DOHH2 (cell line): ENCODE measurements around the gene PPP2R2B.

Source experiments
- H3F3A ChIP-seq: fragments of 200-600 bp; sonication (generic), shearing (Covaris generic); 2 replicates; pipeline ENCODE4 v1.6.0; 2016; ENCODE audit warnings: antibody characterized with exemption, mild to moderate bottlenecking; ENCODE audit not compliant: control insufficient read depth, insufficient read depth
- H3K27ac ChIP-seq: fragments of 200-600 bp; sonication (generic); 2 replicates; pipeline ENCODE4 v1.5.1; 2014; ENCODE audit warnings: low read depth, mild to moderate bottlenecking, low read length, moderate library complexity
- H3K27me3 ChIP-seq: fragments of 200-600 bp; sonication (generic); 2 replicates; pipeline ENCODE4 v1.6.1; 2014; ENCODE audit warnings: mild to moderate bottlenecking, low read length, mixed read lengths; ENCODE audit not compliant: control insufficient read depth
- H3K36me3 ChIP-seq: fragments of 200-600 bp; sonication (generic); 2 replicates; pipeline ENCODE4 v1.6.1; 2014; ENCODE audit warnings: mild to moderate bottlenecking, low read length, moderate library complexity, mixed read lengths; ENCODE audit not compliant: control insufficient read depth
- H3K4me1 ChIP-seq: fragments of 200-600 bp; sonication (generic); 2 replicates; pipeline ENCODE4 v1.6.1; 2014; ENCODE audit warnings: mild to moderate bottlenecking, low read length, mixed read lengths; ENCODE audit not compliant: control insufficient read depth
- H3K4me2 ChIP-seq: fragments of 200-600 bp; sonication (generic); 2 replicates; pipeline ENCODE4 v1.6.0; 2014; ENCODE audit warnings: mild to moderate bottlenecking, low read length, moderate library complexity
- H3K4me3 ChIP-seq: fragments of 200-600 bp; sonication (generic); 2 replicates; pipeline ENCODE4 v1.5.1; 2014; ENCODE audit warnings: mild to moderate bottlenecking, low read length, mixed read lengths
- H3K79me2 ChIP-seq: fragments of 200-600 bp; sonication (generic); 2 replicates; pipeline ENCODE4 v1.6.1; 2014; ENCODE audit warnings: mild to moderate bottlenecking, low read length, mixed read lengths; ENCODE audit not compliant: control insufficient read depth
- H3K9me2 ChIP-seq: fragments of 200-600 bp; sonication (generic); replicated peaks from 2 replicates; pipeline ENCODE4 v1.6.1; 2014; ENCODE audit warnings: mild to moderate bottlenecking, low read length, mixed read lengths; ENCODE audit not compliant: control insufficient read depth
- H3K9me3 ChIP-seq: fragments of 200-600 bp; sonication (generic); 2 replicates; pipeline ENCODE4 v1.6.1; 2014; ENCODE audit warnings: antibody characterized with exemption, low read length, mixed read lengths; ENCODE audit not compliant: control insufficient read depth, insufficient read depth
- H4K20me1 ChIP-seq: fragments of 200-600 bp; sonication (generic); 2 replicates; pipeline ENCODE4 v1.6.0; 2014; ENCODE audit warnings: low read depth, mild to moderate bottlenecking, antibody characterized with exemption, low read length, moderate library complexity; ENCODE audit not compliant: control insufficient read depth, insufficient read depth
- EZH2phosphoT487 ChIP-seq: fragments of 200-600 bp; sonication (generic); IDR thresholded peaks from 2 replicates; pipeline ENCODE4 v1.6.1; 2017; ENCODE audit warnings: borderline replicate concordance, mild to moderate bottlenecking, antibody characterized with exemption, low read length, moderate library complexity, mixed read lengths
- TF ChIP-seq, protein P1 (sequence below): fragments of 200-600 bp; sonication (generic); IDR thresholded peaks from one replicate; pipeline ENCODE4 v1.5.1; 2014; ENCODE audit warnings: antibody characterized with exemption, mild to moderate bottlenecking, low read depth, low read length; ENCODE audit not compliant: poor library complexity, severe bottlenecking

Gene PPP2R2B

DNA sequence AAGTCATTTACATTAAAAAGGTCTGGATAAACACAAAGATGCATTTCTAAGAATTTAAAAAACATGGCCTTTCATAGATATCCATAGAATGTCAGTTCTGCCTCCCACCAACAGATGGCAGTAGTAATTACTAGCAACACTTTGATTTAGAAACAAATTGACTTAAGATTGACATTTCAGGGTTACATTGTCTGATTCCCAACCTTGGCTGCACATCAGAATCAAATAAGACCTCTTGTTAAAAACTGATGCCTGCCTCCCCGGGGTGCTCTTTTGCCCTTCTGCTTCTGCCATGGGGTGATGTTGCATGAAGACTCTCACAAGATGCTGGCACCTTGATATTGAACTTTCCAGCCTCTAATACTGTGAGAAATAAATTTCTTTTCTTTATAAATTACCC lies 216.3 kb downstream of the PPP2R2B start:
- Histone ChIP-seq H4K20me1 (no peaks in the 10 kb centered on the region), H3K9me3 (no peaks in the 10 kb centered on the region), H3K79me2 (no peaks in the 10 kb centered on the region), H3K36me3 (no peaks in the 10 kb centered on the region), H3K4me1 (no peaks in the 10 kb centered on the region), H3K4me3 (no peak overlapping the region), H3K27me3 (no peaks in the 10 kb centered on the region), H3K9me2 (no peaks in the 10 kb centered on the region), H3K4me2 (no peak overlapping the region), H3F3A (no peaks in the 10 kb centered on the region), H3K27ac (no peak overlapping the region)
- no peak for TF ChIP-seq EZH2phosphoT487
- TF ChIP-seq, protein P1, sequence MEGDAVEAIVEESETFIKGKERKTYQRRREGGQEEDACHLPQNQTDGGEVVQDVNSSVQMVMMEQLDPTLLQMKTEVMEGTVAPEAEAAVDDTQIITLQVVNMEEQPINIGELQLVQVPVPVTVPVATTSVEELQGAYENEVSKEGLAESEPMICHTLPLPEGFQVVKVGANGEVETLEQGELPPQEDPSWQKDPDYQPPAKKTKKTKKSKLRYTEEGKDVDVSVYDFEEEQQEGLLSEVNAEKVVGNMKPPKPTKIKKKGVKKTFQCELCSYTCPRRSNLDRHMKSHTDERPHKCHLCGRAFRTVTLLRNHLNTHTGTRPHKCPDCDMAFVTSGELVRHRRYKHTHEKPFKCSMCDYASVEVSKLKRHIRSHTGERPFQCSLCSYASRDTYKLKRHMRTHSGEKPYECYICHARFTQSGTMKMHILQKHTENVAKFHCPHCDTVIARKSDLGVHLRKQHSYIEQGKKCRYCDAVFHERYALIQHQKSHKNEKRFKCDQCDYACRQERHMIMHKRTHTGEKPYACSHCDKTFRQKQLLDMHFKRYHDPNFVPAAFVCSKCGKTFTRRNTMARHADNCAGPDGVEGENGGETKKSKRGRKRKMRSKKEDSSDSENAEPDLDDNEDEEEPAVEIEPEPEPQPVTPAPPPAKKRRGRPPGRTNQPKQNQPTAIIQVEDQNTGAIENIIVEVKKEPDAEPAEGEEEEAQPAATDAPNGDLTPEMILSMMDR = peak; percentile 70

DNA sequence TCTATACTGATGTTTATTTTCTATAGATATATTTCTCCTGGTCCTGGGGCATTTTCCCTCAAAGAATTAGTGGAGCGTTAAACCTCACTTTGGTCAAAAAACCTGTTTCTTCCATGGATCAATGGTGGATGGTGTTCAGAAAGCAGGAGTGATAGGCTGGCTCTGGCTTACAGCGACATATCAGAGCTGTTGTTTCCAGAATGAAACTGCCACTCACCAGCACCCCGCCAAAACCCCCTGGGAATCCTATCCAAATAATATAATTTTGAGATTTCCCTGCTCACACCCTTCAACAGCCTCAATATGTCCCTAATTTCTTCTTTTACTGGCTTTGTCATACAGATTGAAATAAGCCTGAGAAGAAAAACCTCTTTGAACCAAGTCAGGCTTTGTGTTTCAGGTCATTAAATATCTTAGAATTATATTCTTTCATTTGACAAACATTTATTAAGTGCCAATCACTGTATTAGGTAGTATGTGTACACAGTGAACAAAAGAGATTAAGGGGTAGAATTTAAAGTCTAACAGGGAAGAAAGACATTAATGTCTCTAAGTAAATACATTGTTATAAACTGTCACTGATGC lies 218.1 kb downstream of the PPP2R2B start:
- Histone ChIP-seq H3K4me2 (no peak overlapping the region), H3K27ac (no peak overlapping the region), H3F3A (no peaks in the 10 kb centered on the region), H3K9me2 (no peaks in the 10 kb centered on the region), H3K9me3 (no peaks in the 10 kb centered on the region), H3K4me3 (no peak overlapping the region), H4K20me1 (no peaks in the 10 kb centered on the region), H3K4me1 (no peaks in the 10 kb centered on the region), H3K36me3 (no peaks in the 10 kb centered on the region), H3K27me3 (no peaks in the 10 kb centered on the region), H3K79me2 (no peaks in the 10 kb centered on the region)
- TF ChIP-seq, protein P1 = no peak
- no peak for TF ChIP-seq EZH2phosphoT487

DNA sequence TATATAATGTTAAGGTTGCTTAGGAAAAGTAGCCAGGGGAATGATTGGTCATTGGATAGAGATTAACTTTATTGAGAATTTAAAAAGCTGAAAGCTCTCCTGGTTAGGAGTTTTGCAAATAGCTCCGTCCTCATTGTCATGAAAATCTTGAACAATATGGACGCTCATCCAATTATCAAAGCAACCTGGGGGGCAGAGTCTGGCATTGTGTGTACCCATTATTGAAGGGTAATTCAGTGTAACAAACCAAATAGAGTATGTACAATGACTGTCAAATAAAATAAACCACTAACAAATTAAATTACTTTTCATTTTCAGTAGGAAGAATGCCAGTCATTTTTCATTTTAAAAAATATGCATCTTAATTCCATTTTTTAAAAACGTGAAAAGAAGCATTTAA lies 218.6 kb downstream of the PPP2R2B start:
- Histone ChIP-seq H3K79me2 (no peaks in the 10 kb centered on the region), H3K27me3 (no peaks in the 10 kb centered on the region), H3K9me3 (no peaks in the 10 kb centered on the region), H3K4me2 (no peak overlapping the region), H3K27ac (no peak overlapping the region), H3K36me3 (no peaks in the 10 kb centered on the region), H3F3A (no peaks in the 10 kb centered on the region), H3K4me1 (no peaks in the 10 kb centered on the region), H4K20me1 (no peaks in the 10 kb centered on the region), H3K9me2 (no peaks in the 10 kb centered on the region), H3K4me3 (no peak overlapping the region)
- TF ChIP-seq, protein P1 = no peak
- TF ChIP-seq EZH2phosphoT487 = no peak

DNA sequence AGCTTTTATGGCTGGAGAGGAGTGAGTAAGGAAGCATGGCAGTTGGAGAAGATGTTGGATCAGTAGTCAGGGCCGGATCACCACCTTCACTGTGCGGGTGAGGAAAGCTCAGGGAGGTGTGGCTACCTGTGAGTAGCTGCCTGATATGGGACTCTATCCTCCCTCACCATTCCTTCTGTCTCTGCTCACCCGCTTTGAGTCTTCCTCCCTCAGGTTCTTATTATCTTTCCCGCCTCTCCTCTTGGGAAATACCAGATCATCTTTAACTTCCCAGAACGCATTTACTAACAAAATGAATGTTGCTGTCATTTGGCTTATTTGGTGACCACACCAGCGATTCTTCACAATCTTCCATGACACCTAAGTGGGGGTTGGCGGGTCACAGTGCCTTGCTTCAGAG lies 221.9 kb downstream of the PPP2R2B start:
- TF ChIP-seq EZH2phosphoT487 = no peak
- TF ChIP-seq, protein P1 = no peak
- Histone ChIP-seq H3K27ac (no peak overlapping the region), H3K4me2 (no peak overlapping the region), H3K4me3 (no peak overlapping the region), H3K9me2 (no peaks in the 10 kb centered on the region), H3K27me3 (no peaks in the 10 kb centered on the region), H3K9me3 (no peaks in the 10 kb centered on the region), H3K4me1 (no peaks in the 10 kb centered on the region), H3K79me2 (no peaks in the 10 kb centered on the region), H3K36me3 (no peaks in the 10 kb centered on the region), H4K20me1 (no peaks in the 10 kb centered on the region), H3F3A (no peaks in the 10 kb centered on the region)
